ENCODE data around the gene KRT17. TPM values are rescaled to one million over a fixed set of nuclear protein-coding genes. Genes with fewer than 3 reads are reported as not detected.
"Not testable (repeated sequence)": the region's sequence is repeated elsewhere in the genome, so short reads cannot be mapped to it uniquely, and the experiment has no call there.

KRT17 gene
- total RNA-seq, 2 experiments from 2014 or later: not detected

GRCh38 chr17:41631025-41631897 is 6.9 kb upstream of the KRT17 start:
- Mint-ChIP-seq H3K4me1 (no peaks in the 10 kb centered on the region), H3K27me3 (no peaks in the 10 kb centered on the region), H3K9me3 (no peaks in the 10 kb centered on the region), H3K27ac (no peak overlapping the region), H3K4me3 (no peak overlapping the region), H3K36me3 (no peaks in the 10 kb centered on the region)
- DNase-seq: no peak

DNA sequence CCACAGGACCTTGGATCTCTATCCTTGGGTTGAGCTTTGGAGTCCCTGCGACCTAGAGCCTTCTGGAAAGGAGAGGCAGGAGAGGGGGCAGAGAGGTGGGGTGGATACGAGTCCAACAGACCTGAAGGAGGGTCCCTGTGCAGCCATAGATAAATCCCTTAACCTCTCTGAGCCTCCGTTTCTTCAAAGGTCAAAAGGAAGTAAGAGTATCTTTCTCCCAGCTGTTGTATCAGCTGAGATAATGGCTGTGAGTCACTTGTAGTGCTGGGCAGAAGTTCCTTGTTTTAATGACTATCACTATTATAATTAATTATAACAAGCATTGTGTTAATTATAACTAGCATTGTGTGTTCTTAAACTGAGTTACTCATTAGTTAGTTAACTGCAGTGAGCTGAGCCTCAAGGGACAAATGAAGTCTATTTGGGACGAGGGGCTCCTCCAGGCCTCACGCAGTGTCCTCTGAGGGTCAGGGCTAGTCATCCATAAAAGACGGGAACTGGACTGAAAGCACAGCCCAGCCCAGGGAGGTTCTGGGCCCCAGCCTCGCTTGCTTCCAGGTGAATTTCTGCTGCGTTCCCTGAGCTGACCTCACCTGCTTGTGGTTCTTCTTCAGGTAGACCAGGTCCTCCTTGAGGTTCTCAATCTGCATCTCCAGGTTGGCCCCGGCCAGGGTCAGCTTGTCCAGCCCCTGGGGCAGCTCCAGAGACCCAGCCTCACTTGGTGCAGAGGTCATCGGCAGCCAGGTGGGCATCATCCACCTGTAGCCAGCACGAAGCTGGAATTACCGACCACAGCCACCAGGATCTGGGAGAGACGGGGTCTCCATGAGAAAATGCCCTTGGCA is 5.7 kb upstream of the KRT17 start:
- DNase-seq: no peak
- Mint-ChIP-seq H3K9me3 (no peaks in the 10 kb centered on the region), H3K27ac (no peak overlapping the region), H3K4me1 (no peaks in the 10 kb centered on the region), H3K27me3 (no peaks in the 10 kb centered on the region), H3K4me3 (no peak overlapping the region), H3K36me3 (no peaks in the 10 kb centered on the region)

DNA sequence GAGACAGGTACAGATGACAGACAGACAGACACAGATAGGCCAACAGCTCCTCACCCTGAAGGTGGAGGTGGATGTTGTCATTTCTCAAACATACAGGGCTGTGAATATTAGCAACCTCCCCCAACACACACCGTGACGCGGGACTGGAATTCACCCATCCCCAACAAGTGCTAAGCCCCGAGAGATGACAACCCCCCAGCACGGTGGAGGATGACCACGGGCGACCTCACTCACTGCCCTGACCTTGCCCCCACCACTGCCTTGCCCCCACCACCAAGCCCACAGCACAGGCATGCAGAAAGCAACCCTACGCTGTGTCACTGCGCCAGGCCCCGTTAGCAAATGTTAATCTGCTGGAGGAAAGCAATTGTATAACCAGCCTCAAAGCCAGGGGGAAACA is 4.9 kb upstream of the KRT17 start:
- no peak overlapping the region for H3K27ac Mint-ChIP-seq
- DNase-seq: no peak

DNA sequence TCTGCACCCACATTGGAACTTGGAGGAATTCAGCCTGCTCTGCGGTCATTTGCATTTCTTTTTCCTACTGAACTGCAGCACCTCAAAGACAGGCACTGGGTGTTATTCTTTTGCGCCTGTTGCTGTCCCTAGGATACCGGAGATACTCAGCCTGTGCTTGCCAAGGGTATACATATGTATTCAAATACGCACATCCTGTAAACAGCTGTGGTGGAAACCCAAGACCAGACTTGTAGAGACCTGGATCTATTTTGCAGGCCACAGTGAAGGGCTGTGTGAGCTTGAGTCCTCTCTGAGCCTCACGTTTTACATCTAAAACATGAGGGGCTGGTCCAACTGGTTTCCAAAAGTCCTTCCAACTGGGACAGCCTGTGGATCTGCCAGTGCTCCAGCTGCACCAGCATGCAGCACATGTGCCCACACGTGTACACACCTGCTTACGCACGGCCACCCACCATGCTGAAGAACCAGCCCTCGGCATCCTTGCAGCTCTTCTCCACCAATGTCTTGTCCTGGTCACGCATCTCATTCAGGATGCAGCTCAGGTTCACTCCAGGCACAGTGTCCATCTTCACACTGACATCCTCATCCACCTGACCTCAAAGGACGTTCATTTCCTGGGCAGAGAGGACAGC is 4.4 kb upstream of the KRT17 start:
- not testable (repeated sequence) for H3K27me3 Mint-ChIP-seq, H3K36me3 Mint-ChIP-seq, DNase-seq, H3K27ac Mint-ChIP-seq, H3K4me1 Mint-ChIP-seq, H3K4me3 Mint-ChIP-seq, H3K9me3 Mint-ChIP-seq

More for the DNA sequence above, 4.9 kb upstream of the KRT17 start:
- H3K9me3 Mint-ChIP-seq: no peaks in the 10 kb centered on the region
- H3K27me3 Mint-ChIP-seq: no peaks in the 10 kb centered on the region
- no peak overlapping the region for H3K4me3 Mint-ChIP-seq
- no peaks in the 10 kb centered on the region for H3K4me1 Mint-ChIP-seq
- H3K36me3 Mint-ChIP-seq: no peaks in the 10 kb centered on the region

GRCh38 chr17:41628073-41628370 is 3.6 kb upstream of the KRT17 start:
- DNase-seq, H3K4me3 Mint-ChIP-seq, H3K27ac Mint-ChIP-seq, H3K9me3 Mint-ChIP-seq, H3K36me3 Mint-ChIP-seq, H3K27me3 Mint-ChIP-seq, H3K4me1 Mint-ChIP-seq: not testable (repeated sequence)

DNA sequence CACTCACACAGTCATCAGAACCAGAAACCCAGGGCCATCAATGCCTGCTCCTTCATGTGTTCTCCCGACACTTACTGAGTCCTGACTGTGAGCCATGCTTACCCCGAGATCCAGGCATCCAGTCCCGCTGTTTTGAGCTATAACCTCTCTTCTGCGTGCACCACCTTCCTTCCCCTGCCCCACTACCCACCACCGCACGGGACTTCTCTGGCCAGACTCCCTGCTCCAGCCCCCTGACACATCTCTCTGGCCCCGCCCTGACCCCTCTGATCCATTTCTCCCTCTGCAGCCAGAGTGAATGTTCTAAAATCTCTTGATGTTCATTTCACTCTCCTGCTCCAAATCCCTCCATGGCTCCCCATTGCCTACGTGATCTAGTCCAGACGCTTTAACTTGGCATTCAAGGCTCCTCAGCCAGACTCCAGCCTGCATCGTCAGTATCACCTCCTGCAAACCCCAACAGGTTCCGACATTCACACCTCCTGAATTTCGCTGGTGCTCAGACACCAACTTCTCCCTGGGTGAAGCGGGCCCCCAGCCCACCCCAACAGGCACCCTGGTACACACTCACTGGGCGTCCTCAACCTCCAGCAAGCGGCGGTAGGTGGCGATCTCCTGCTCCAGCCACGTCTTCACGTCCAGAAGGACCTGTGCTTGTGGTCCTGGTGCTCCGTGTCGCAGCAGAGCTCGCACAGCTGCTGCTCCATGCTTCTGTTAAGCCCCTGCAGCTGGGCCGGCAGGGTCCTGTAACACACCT is 3.1 kb upstream of the KRT17 start:
- Mint-ChIP-seq H3K27ac (no peak overlapping the region), H3K36me3 (no peaks in the 10 kb centered on the region), H3K27me3 (no peaks in the 10 kb centered on the region), H3K4me1 (no peaks in the 10 kb centered on the region), H3K4me3 (no peak overlapping the region), H3K9me3 (no peaks in the 10 kb centered on the region)
- DNase-seq: no peak

DNA sequence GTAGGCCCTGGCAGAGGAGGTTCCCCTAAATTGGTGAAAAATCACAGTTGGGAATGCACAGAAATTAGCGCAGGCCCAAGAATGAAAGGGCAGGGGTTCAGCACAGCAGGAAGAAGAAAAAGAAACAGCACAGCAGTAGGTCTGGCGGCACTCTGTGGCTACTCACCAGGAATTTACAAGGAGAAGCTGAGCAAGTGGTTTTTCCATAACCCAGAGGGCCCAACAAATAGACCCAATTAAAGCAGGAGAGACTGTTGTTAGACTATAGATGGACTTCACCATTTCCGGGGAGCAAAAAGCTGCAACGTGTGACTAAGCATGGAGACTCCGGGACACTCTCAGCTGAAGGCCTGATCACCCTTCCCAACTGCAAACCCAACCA is 2.5 kb upstream of the KRT17 start:
- not testable (repeated sequence) for H3K36me3 Mint-ChIP-seq, H3K9me3 Mint-ChIP-seq, DNase-seq, H3K4me1 Mint-ChIP-seq, H3K4me3 Mint-ChIP-seq, H3K27ac Mint-ChIP-seq, H3K27me3 Mint-ChIP-seq

- not testable (repeated sequence) for H3K27ac Mint-ChIP-seq, DNase-seq, H3K27me3 Mint-ChIP-seq, H3K4me3 Mint-ChIP-seq, H3K4me1 Mint-ChIP-seq, H3K36me3 Mint-ChIP-seq, H3K9me3 Mint-ChIP-seq
Observed at GRCh38 chr17:41626028-41626913, 1.9 kb upstream of the KRT17 start.

DNA sequence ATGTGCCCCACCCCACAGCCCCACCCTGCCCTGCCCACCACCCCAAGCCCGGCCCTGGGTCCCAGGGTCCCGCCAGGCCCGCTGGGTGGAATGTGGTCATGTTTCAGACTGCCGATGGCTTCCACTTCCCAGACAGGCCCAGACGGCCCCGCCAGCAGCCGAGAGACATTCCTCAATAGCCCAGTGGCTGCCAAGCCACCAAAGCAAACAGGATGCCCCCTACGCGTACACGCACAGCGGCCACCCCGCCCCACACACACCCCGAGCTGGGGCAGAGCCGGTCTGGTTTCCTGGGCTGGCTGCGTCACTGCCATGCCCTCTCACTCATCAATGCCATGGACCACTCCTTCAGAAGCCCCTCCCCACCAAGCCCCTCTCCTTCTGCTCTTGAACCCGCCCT is 1.2 kb upstream of the KRT17 start:
- no peak overlapping the region for H3K27ac Mint-ChIP-seq
- DNase-seq: no peak
- H3K36me3 Mint-ChIP-seq: no peaks in the 10 kb centered on the region
- no peaks in the 10 kb centered on the region for H3K4me1 Mint-ChIP-seq
- no peak overlapping the region for H3K4me3 Mint-ChIP-seq
- H3K27me3 Mint-ChIP-seq: no peaks in the 10 kb centered on the region
- no peaks in the 10 kb centered on the region for H3K9me3 Mint-ChIP-seq

- DNase-seq, H3K27me3 Mint-ChIP-seq, H3K4me3 Mint-ChIP-seq, H3K27ac Mint-ChIP-seq, H3K36me3 Mint-ChIP-seq, H3K9me3 Mint-ChIP-seq, H3K4me1 Mint-ChIP-seq: not testable (repeated sequence)
Observed at GRCh38 chr17:41623184-41623861, 1.1 kb downstream of the KRT17 start.

GRCh38 chr17:41622340-41623183 is 1.8 kb downstream of the KRT17 start:
- not testable (repeated sequence) for H3K36me3 Mint-ChIP-seq, H3K27me3 Mint-ChIP-seq, H3K27ac Mint-ChIP-seq, DNase-seq, H3K4me1 Mint-ChIP-seq, H3K4me3 Mint-ChIP-seq, H3K9me3 Mint-ChIP-seq

GRCh38 chr17:41621916-41622315 is 2.5 kb downstream of the KRT17 start:
- no peak for DNase-seq
- no peak overlapping the region for H3K27ac Mint-ChIP-seq
- H3K27me3 Mint-ChIP-seq: peaks cover 2% of the 10 kb centered on the region
- no peaks in the 10 kb centered on the region for H3K36me3 Mint-ChIP-seq
- no peak overlapping the region for H3K4me3 Mint-ChIP-seq
- H3K9me3 Mint-ChIP-seq: no peaks in the 10 kb centered on the region
- H3K4me1 Mint-ChIP-seq: no peaks in the 10 kb centered on the region

- DNase-seq, H3K27me3 Mint-ChIP-seq, H3K9me3 Mint-ChIP-seq, H3K4me3 Mint-ChIP-seq, H3K36me3 Mint-ChIP-seq, H3K27ac Mint-ChIP-seq, H3K4me1 Mint-ChIP-seq: not testable (repeated sequence)
Observed at GRCh38 chr17:41621435-41621817, 2.9 kb downstream of the KRT17 start.

All from activated naive CD8-positive, alpha-beta T cell treated with anti-CD3 and anti-CD28 coated beads for 36 hours (primary cell).